IMR-90 (cell line): ENCODE data around the gene PRSS23. TPM values are rescaled to one million over a fixed set of nuclear protein-coding genes. Genes with fewer than 3 reads are reported as not detected.
"Not testable (repeated sequence)": the region's sequence is repeated elsewhere in the genome, so short reads cannot be mapped to it uniquely, and the experiment has no call there.

ENCODE experiments used
- ATAC-seq: fragments of 200-7000 bp; cut with Tn5 transposase; 2 replicates; pipeline ENCODE4 v1.9.1; 2020; ENCODE audit warnings: low read depth, mild to moderate bottlenecking, moderate library complexity
- BruUV-seq: library from RNA; stranded (reverse); fragments of 400-500 nt; replicated peaks from 2 replicates; lab custom pipeline; 2021; lab: Mats Ljungman, UMichigan
- CTCF ChIA-PET: fragments of 300-600 bp; formaldehyde crosslinking; extraction: SDS; loops from one replicate; lab custom pipeline; 2021; ENCODE audit warnings: antibody characterized with exemption; lab: Yijun Ruan, JAX
- POLR2A ChIA-PET: fragments of 300-600 bp; sonication (Branson Sonifier 250); formaldehyde crosslinking; loops from one replicate; lab custom pipeline; 2022; ENCODE audit warnings: antibody characterized with exemption; ENCODE audit not compliant: unreplicated experiment; lab: Charles Lee
- DNase-seq: peaks from one replicate; pipeline ENCODE4 v3.0.0; 2013
- H2AFZ ChIP-seq: replicated peaks from 2 replicates; pipeline ENCODE3; 2013; ENCODE audit warnings: low read length, mild to moderate bottlenecking; ENCODE audit not compliant: poor library complexity
- H2AK5ac ChIP-seq: 2 replicates; pipeline ENCODE4 v1.6.1; 2013; ENCODE audit warnings: low read depth, low read length, inconsistent platforms
- H2AK9ac ChIP-seq: replicated peaks from 2 replicates; pipeline ENCODE3; 2013; ENCODE audit warnings: mild to moderate bottlenecking, low read depth, low read length, moderate library complexity; ENCODE audit not compliant: poor library complexity
- H2BK120ac ChIP-seq: 2 replicates; pipeline ENCODE4 v1.6.1; 2013; ENCODE audit warnings: low read depth, low read length, inconsistent platforms
- H2BK15ac ChIP-seq: 3 replicates; pipeline ENCODE4 v1.6.1; 2013; ENCODE audit warnings: low read depth, low read length, inconsistent platforms
- H2BK20ac ChIP-seq: 2 replicates; pipeline ENCODE4 v1.6.1; 2013; ENCODE audit warnings: low read depth, mild to moderate bottlenecking, inconsistent platforms, low read length, moderate library complexity
- H2BK5ac ChIP-seq: 2 replicates; pipeline ENCODE4 v1.6.1; 2013; ENCODE audit warnings: mild to moderate bottlenecking, low read depth, low read length, inconsistent platforms; ENCODE audit not compliant: poor library complexity, severe bottlenecking
- H3K14ac ChIP-seq: replicated peaks from 2 replicates; pipeline ENCODE4 v1.6.1; 2013; ENCODE audit warnings: low read depth, low read length, inconsistent platforms
- H3K18ac ChIP-seq: 2 replicates; pipeline ENCODE4 v1.6.1; 2013; ENCODE audit warnings: low read depth, low read length, control low read depth
- H3K23ac ChIP-seq: 2 replicates; pipeline ENCODE4 v1.6.1; 2013; ENCODE audit warnings: low read depth, low read length, inconsistent platforms
- H3K27ac ChIP-seq: 2 replicates; pipeline ENCODE4 v1.5.1; 2013; ENCODE audit warnings: mild to moderate bottlenecking, control low read depth, low read length; ENCODE audit not compliant: insufficient read depth
- H3K27me3 ChIP-seq: 2 replicates; pipeline ENCODE4 v1.6.1; 2013; ENCODE audit warnings: low read length; ENCODE audit not compliant: control insufficient read depth, insufficient read depth
- H3K36me3 ChIP-seq: 2 replicates; pipeline ENCODE4 v1.6.1; 2013; ENCODE audit warnings: low read length, mixed read lengths; ENCODE audit not compliant: control insufficient read depth, insufficient read depth
- H3K4ac ChIP-seq: 2 replicates; pipeline ENCODE4 v1.6.1; 2013; ENCODE audit warnings: low read depth, low read length, inconsistent platforms
- H3K4me1 ChIP-seq: 2 replicates; pipeline ENCODE4 v1.6.1; 2013; ENCODE audit warnings: low read length, mixed read lengths; ENCODE audit not compliant: control insufficient read depth, insufficient read depth
- H3K4me2 ChIP-seq: 2 replicates; pipeline ENCODE4 v1.6.1; 2013; ENCODE audit warnings: low read depth, mild to moderate bottlenecking, control low read depth, low read length, moderate library complexity
- H3K4me3 ChIP-seq: 2 replicates; pipeline ENCODE4 v1.5.1; 2013; ENCODE audit warnings: low read depth, mild to moderate bottlenecking, control low read depth, low read length, moderate library complexity; ENCODE audit not compliant: insufficient read depth
- H3K56ac ChIP-seq: 2 replicates; pipeline ENCODE4 v1.6.1; 2013; ENCODE audit warnings: low read length, inconsistent platforms; ENCODE audit not compliant: insufficient read depth; ENCODE audit errors: extremely low read depth
- H3K79me1 ChIP-seq, 2 experiments: 2 replicates each; pipeline ENCODE4 v1.6.1; 2013; ENCODE audit warnings: low read length in 2 of 2, inconsistent platforms in 1 of 2, low read depth in 1 of 2
- H3K9ac ChIP-seq: 2 replicates; pipeline ENCODE4 v1.6.1; 2013; ENCODE audit warnings: low read depth, low read length, control low read depth
- H3K9me1 ChIP-seq: 2 replicates; pipeline ENCODE4 v1.6.1; 2013; ENCODE audit warnings: low read length, inconsistent platforms; ENCODE audit not compliant: insufficient read depth
- H3K9me3 ChIP-seq: 2 replicates; pipeline ENCODE4 v1.6.1; 2013; ENCODE audit warnings: low read length; ENCODE audit not compliant: control insufficient read depth, insufficient read depth
- H4K20me1 ChIP-seq: 2 replicates; pipeline ENCODE4 v1.6.1; 2013; ENCODE audit warnings: low read length, inconsistent platforms; ENCODE audit not compliant: insufficient read depth
- H4K5ac ChIP-seq: 2 replicates; pipeline ENCODE4 v1.6.1; 2013; ENCODE audit warnings: mild to moderate bottlenecking, low read depth, low read length, control low read depth
- H4K8ac ChIP-seq, 2 experiments: 2 replicates each; pipeline ENCODE4 v1.6.1; 2013; ENCODE audit warnings: low read depth in 2 of 2, low read length in 2 of 2, control low read depth in 1 of 2, inconsistent platforms in 1 of 2
- H4K91ac ChIP-seq: 2 replicates; pipeline ENCODE4 v1.6.1; 2013; ENCODE audit warnings: low read depth, low read length, inconsistent platforms; ENCODE audit not compliant: insufficient read depth
- BHLHE40 ChIP-seq: fragments of 150-350 bp; IDR thresholded peaks from 2 replicates; pipeline ENCODE4 v1.6.1; 2016; ENCODE audit warnings: mild to moderate bottlenecking, low read depth, low read length
- CHD1 ChIP-seq: IDR thresholded peaks from 2 replicates; pipeline ENCODE4 v1.6.1; 2012; ENCODE audit warnings: low read depth, low read length, improper control_type of control experiment
- MAFK ChIP-seq: IDR thresholded peaks from 2 replicates; pipeline ENCODE4 v1.6.1; 2012; ENCODE audit warnings: low read depth, low read length, improper control_type of control experiment
- MAZ ChIP-seq: IDR thresholded peaks from 2 replicates; pipeline ENCODE4 v1.6.1; 2012; ENCODE audit warnings: low read depth, mild to moderate bottlenecking, low read length, improper control_type of control experiment, moderate library complexity, borderline replicate concordance
- MXI1 ChIP-seq: IDR thresholded peaks from 2 replicates; pipeline ENCODE4 v1.6.1; 2012; ENCODE audit warnings: low read depth, mild to moderate bottlenecking, low read length, moderate library complexity, borderline replicate concordance
- NFE2L2 ChIP-seq: fragments of 150-350 bp; IDR thresholded peaks from 2 replicates; pipeline ENCODE4 v1.6.1; 2016; ENCODE audit warnings: low read depth, mild to moderate bottlenecking, low read length
- RCOR1 ChIP-seq: IDR thresholded peaks from 2 replicates; pipeline ENCODE4 v1.6.1; 2012; ENCODE audit warnings: mild to moderate bottlenecking, low read length, improper control_type of control experiment; ENCODE audit not compliant: insufficient replicate concordance
- RFX5 ChIP-seq: IDR thresholded peaks from 2 replicates; pipeline ENCODE4 v1.8.0; 2012; ENCODE audit warnings: low read depth, mild to moderate bottlenecking, low read length, moderate library complexity
- WGBS, 2 experiments: methylation state at CpG; one replicate each; pipeline versions ENCODE4 v1.1.5 to v1.1.7; 2013; ENCODE audit warnings: missing lambda C conversion rate in 2 of 2; ENCODE audit not compliant: insufficient read length in 1 of 2; ENCODE audit errors: extremely low coverage in 2 of 2; 5-methylcytosine and 5-hydroxymethylcytosine counted together
- dilution Hi-C: fragments of 300-500 bp; cut with HindIII; formaldehyde crosslinking; loops from one replicate; pipeline ENCODE4 v1.14.3; 2018; ENCODE audit warnings: low sequenced_read_pairs; ENCODE audit not compliant: unreplicated experiment
- in situ Hi-C: fragments of 300-500 bp; cut with MboI; formaldehyde crosslinking; loops from 3 replicates; pipeline ENCODE4 v1.14.3; 2019; ENCODE audit warnings: low sequenced_read_pairs, inconsistent platforms, mixed read lengths
- intact Hi-C: fragments of 100-400 bp; cut with micrococcal nuclease; formaldehyde crosslinking; loops from 2 replicates; pipeline ENCODE4 v1.10.0; 2022
- polyA plus RNA-seq, 3 experiments: library from polyadenylated mRNA; depleted of rRNA; stranded (reverse); fragments of >200 nt; gene quantifications; 2 replicates each; pipeline ENCODE4 v1.2.3, GENCODE V29; 2012; ENCODE audit warnings: low replicate concordance in 1 of 3
- total RNA-seq: library from RNA; depleted of rRNA; stranded (reverse); fragments of >200 nt; gene quantifications from 2 replicates; pipeline ENCODE4 v1.2.3, GENCODE V29; 2012
- TF ChIP-seq, protein P1 (sequence below): fragments of 150-350 bp; IDR thresholded peaks from 2 replicates; pipeline ENCODE4 v1.6.1; 2017; ENCODE audit warnings: mild to moderate bottlenecking, antibody characterized with exemption, low read length, low read depth

PRSS23 gene
- total and polyA plus RNA-seq, 2 of the 4 experiments (the other 2 are of a cell fraction): 100 to 199 TPM

DNA sequence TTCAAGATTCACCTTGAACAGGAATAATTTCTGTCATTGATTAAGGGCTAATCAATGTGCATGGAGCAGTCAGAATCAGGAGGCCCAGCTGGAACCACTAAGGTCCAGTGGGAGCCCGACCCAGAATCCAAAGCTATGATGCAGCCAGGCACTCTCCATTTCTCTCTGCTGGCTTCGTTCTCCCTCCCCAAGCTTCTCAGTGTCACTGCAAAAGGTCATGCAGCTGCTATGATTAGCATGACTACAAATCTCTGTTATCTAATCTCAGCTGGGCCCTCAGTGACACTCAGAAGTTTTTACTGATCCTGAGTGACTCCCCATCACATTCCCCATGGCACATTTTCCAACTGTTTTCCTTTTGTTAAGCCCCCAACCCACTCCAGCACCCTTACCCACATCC lies 31.1 kb upstream of the PRSS23 start:
- 0% methylated on average over 1 of the region's 2 CpGs; no CpG with 5 or more reads in 1 of the 2 experiments for WGBS, 2 experiments
- intact Hi-C loops (no loop called here), dilution Hi-C loops (no loop called here), in situ Hi-C loops (no loop called here)
- no peak overlapping the region for H2AK9ac ChIP-seq
- H3K79me1 ChIP-seq: no peaks in the 10 kb centered on the region
- no peak overlapping the region for H2BK5ac ChIP-seq
- no peak overlapping the region for H3K18ac ChIP-seq
- no TSS peak for BruUV-seq
- H3K27me3 ChIP-seq: no peaks in the 10 kb centered on the region
- ChIA-PET CTCF (interaction anchor here (1.1 kb wide), 1 partner anchor 8 kb away, joined by 3 read pairs; no protein-coding TSS in a partner anchor), POLR2A (no interaction called here)
- H3K56ac ChIP-seq: no peak overlapping the region
- no peak overlapping the region for H3K4me3 ChIP-seq
- no peak overlapping the region for H3K14ac ChIP-seq
- H3K36me3 ChIP-seq: no peaks in the 10 kb centered on the region
- H4K91ac ChIP-seq: no peak overlapping the region
- no peaks in the 10 kb centered on the region for H3K9me1 ChIP-seq
- no peak overlapping the region for H2BK120ac ChIP-seq
- no peak overlapping the region for H3K4me2 ChIP-seq
- H3K9ac ChIP-seq: no peak overlapping the region
- no peak overlapping the region for H2BK20ac ChIP-seq
- H2AFZ ChIP-seq: no peak overlapping the region
- H2BK15ac ChIP-seq: no peak overlapping the region
- H3K4me1 ChIP-seq: no peaks in the 10 kb centered on the region; the same call in none of the 2 replicates
- TF ChIP-seq, protein P1, sequence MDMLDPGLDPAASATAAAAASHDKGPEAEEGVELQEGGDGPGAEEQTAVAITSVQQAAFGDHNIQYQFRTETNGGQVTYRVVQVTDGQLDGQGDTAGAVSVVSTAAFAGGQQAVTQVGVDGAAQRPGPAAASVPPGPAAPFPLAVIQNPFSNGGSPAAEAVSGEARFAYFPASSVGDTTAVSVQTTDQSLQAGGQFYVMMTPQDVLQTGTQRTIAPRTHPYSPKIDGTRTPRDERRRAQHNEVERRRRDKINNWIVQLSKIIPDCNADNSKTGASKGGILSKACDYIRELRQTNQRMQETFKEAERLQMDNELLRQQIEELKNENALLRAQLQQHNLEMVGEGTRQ: no peak
- TF ChIP-seq MAZ (no peak), MAFK (no peak), RFX5 (no peak), BHLHE40 (no peak), MXI1 (no peak), RCOR1 (no peak), CHD1 (no peak), NFE2L2 (no peak)
- H3K27ac ChIP-seq: no peak overlapping the region
- H4K20me1 ChIP-seq: no peaks in the 10 kb centered on the region
- no peak overlapping the region for H4K8ac ChIP-seq
- H3K4ac ChIP-seq: no peak overlapping the region
- H3K9me3 ChIP-seq: no peaks in the 10 kb centered on the region
- H3K23ac ChIP-seq: no peak overlapping the region
- DNase-seq: no peak
- peak; percentile 62 for ATAC-seq
- H4K5ac ChIP-seq: no peak overlapping the region
- no peak overlapping the region for H2AK5ac ChIP-seq

DNA sequence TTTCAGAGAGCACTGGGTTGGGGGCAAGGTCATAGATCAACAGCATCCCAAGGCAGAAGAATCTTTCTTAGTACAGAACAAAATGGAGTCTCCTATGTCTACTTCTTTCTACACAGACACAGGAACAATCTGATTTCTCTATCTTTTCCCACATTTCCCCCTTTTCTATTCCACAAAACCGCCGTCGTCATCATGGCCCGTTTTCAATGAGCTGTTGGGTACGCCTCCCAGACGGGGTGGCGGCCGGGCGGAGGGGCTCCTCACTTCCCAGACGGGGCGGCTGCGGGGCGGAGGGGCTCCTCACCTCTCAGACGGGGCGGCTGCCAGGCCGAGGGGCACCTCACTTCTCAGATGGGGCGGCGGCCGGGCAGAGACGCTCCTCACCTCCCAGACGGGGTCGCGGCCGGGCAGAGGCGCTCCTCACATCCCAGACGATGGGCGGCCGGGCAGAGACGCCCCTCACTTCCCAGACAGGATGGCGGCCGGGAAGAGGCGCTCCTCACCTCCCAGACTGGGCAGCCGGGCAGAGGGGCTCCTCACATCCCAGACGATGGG lies 29.8 kb upstream of the PRSS23 start:
- H2BK15ac ChIP-seq, CTCF ChIA-PET, H3K14ac ChIP-seq, H2BK20ac ChIP-seq, POLR2A ChIA-PET, H3K56ac ChIP-seq, H4K5ac ChIP-seq, H3K4me2 ChIP-seq, H3K9me1 ChIP-seq, ATAC-seq, H3K4me3 ChIP-seq, H3K27me3 ChIP-seq, intact Hi-C loops, H3K18ac ChIP-seq, H4K91ac ChIP-seq, H3K4me1 ChIP-seq, H4K8ac ChIP-seq, H3K9ac ChIP-seq, H4K20me1 ChIP-seq, H2BK5ac ChIP-seq, H2BK120ac ChIP-seq, H3K36me3 ChIP-seq, H3K4ac ChIP-seq, in situ Hi-C loops, H3K79me1 ChIP-seq, H3K23ac ChIP-seq, H3K27ac ChIP-seq, dilution Hi-C loops, H2AK5ac ChIP-seq, H3K9me3 ChIP-seq, DNase-seq, BruUV-seq, H2AFZ ChIP-seq, H2AK9ac ChIP-seq: not testable (repeated sequence)
- WGBS, 2 experiments: no CpG with 5 or more reads among the region's 34 CpGs
